Fibroblast of villous mesenchyme (primary cell): Measurements from ENCODE around the gene FBXO31. TPM values are rescaled to one million over a fixed set of nuclear protein-coding genes. Genes with fewer than 3 reads are reported as not detected.

Experiments
- DNase-seq: peaks from one replicate; pipeline ENCODE4 v3.0.0-alpha.2; 2010; ENCODE audit warnings: low read depth
- H3K4me3 ChIP-seq: 2 replicates; pipeline ENCODE4 v1.5.1; 2011; ENCODE audit warnings: low read depth, mild to moderate bottlenecking, low read length
- CTCF ChIP-seq: IDR thresholded peaks from 2 replicates; pipeline ENCODE4 v1.5.1; 2012; ENCODE audit warnings: low read depth, mild to moderate bottlenecking, low read length; ENCODE audit not compliant: insufficient read depth
- total RNA-seq: library from RNA; depleted of rRNA; stranded (reverse); fragments of >200 nt; gene quantifications from 2 replicates; pipeline ENCODE4 v1.2.3, GENCODE V29; 2012

The FBXO31 gene
- total RNA-seq, 1 donor = 25.9 TPM

- H3K4me3 ChIP-seq = no peak overlapping the region
- peak; percentile 91 for TF ChIP-seq CTCF
- DNase-seq = peak; percentile 81
Observed at GRCh38 chr16:87278191-87279093, 105.1 kb downstream of the FBXO31 start.

Other genes with a start within 250 kb of the FBXO31 start
- 4.2 and 4.7 TPM in 2 replicates for gene C16orf95, start 66.4 kb downstream of the FBXO31 start, total RNA-seq
- 25.1 and 36.3 TPM in 2 replicates for gene MAP1LC3B, start 8.6 kb upstream of the FBXO31 start, total RNA-seq
- 8.2 and 13.2 TPM in 2 replicates for gene ZCCHC14, start 109.2 kb upstream of the FBXO31 start, total RNA-seq
- not detected in 2 replicates for gene JPH3, start 218.7 kb upstream of the FBXO31 start, total RNA-seq